NT2/D1 (cell line): Measurements from ENCODE around the gene DUSP16.

Source experiments
- DNase-seq: peaks from one replicate; pipeline ENCODE4 v3.0.0-alpha.2; 2011; ENCODE audit warnings: low read depth, low spot score
- H3K27me3 ChIP-seq: 2 replicates; pipeline ENCODE4 v1.6.0; 2011; ENCODE audit warnings: mild to moderate bottlenecking; ENCODE audit not compliant: insufficient read length, insufficient read depth
- H3K36me3 ChIP-seq: 2 replicates; pipeline ENCODE4 v1.6.1; 2011; ENCODE audit warnings: mild to moderate bottlenecking, low read length, mixed read lengths; ENCODE audit not compliant: insufficient read depth, insufficient read length
- H3K4me1 ChIP-seq: 2 replicates; pipeline ENCODE4 v1.5.1; 2011; ENCODE audit not compliant: insufficient read depth, insufficient read length
- H3K4me3 ChIP-seq: 2 replicates; pipeline ENCODE4 v1.5.1; 2011; ENCODE audit warnings: low read depth; ENCODE audit not compliant: insufficient read length
- H3K9ac ChIP-seq: 2 replicates; pipeline ENCODE4 v1.6.0; 2011; ENCODE audit warnings: low read depth; ENCODE audit not compliant: insufficient read length
- H3K9me3 ChIP-seq: 2 replicates; pipeline ENCODE4 v1.5.1; 2011; ENCODE audit warnings: mild to moderate bottlenecking, low read length; ENCODE audit not compliant: insufficient read depth
- SUZ12 ChIP-seq: IDR thresholded peaks from 2 replicates; pipeline ENCODE4 v1.6.1; 2011; ENCODE audit not compliant: insufficient read length, insufficient read depth; ENCODE audit errors: extremely low read depth
- YY1 ChIP-seq: IDR thresholded peaks from 2 replicates; pipeline ENCODE4 v1.6.1; 2011; ENCODE audit not compliant: insufficient read length, insufficient read depth
- ZNF274 ChIP-seq: IDR thresholded peaks from 2 replicates; pipeline ENCODE4 v1.6.1; 2011; ENCODE audit warnings: mild to moderate bottlenecking, low read depth, low read length

The DUSP16 gene

GRCh38 chr12:12433203-12433731 is 129.4 kb downstream of the DUSP16 start:
- H3K27me3 ChIP-seq = no peaks in the 10 kb centered on the region
- peaks cover 7% of the 10 kb centered on the region for H3K9me3 ChIP-seq
- no peak for DNase-seq
- no peak overlapping the region for H3K9ac ChIP-seq
- H3K36me3 ChIP-seq = no peaks in the 10 kb centered on the region
- no peaks in the 10 kb centered on the region for H3K4me1 ChIP-seq
- no peak for TF ChIP-seq ZNF274
- TF ChIP-seq YY1 = no peak
- no peak for TF ChIP-seq SUZ12
- no peak overlapping the region for H3K4me3 ChIP-seq

GRCh38 chr12:12432364-12432763 is 130.3 kb downstream of the DUSP16 start:
- Histone ChIP-seq H3K4me1 (no peaks in the 10 kb centered on the region), H3K9me3 (peaks cover 7% of the 10 kb centered on the region), H3K36me3 (no peaks in the 10 kb centered on the region), H3K27me3 (no peaks in the 10 kb centered on the region), H3K4me3 (no peak overlapping the region), H3K9ac (no peak overlapping the region)
- no peak for TF ChIP-seq YY1
- TF ChIP-seq ZNF274 = no peak
- no peak for TF ChIP-seq SUZ12
- no peak for DNase-seq

DNA sequence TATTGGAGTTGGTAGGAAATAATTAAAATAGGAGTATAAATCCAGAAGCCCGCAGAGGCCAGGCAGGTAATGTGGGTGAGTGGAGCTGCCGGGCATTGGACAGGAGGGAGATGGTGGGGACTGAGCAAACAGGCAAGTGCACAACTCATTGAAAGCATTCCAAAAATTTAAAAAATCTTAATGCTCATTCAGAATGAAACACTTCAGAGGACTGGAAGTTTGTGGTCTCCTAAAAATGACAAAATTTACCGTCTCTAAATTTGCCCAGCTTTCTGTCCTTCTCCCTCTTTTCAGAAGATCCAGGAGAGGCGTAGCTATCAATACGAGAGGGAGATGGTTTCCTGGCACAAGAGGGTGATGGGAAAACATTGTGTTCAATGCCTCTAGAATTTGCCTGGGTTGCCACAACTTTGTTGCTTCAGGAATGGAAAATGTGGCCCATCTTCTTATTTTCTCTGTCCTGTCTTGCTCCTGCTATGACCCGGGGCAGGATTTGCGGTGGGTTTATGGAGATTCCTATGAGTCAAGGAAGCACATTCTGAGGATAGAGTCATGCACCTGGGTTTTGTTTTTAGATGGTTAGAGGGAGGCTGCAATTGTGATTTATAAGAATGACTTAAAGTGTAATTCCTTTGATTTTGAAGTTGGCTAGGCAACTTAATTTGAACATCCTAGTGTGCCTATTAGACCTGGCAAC is 133.6 kb downstream of the DUSP16 start:
- no peaks in the 10 kb centered on the region for H3K27me3 ChIP-seq
- no peak overlapping the region for H3K9ac ChIP-seq
- no peaks in the 10 kb centered on the region for H3K4me1 ChIP-seq
- peaks cover 5% of the 10 kb centered on the region; the same call in 1 of the 2 replicates for H3K9me3 ChIP-seq
- DNase-seq = no peak
- no peak overlapping the region for H3K4me3 ChIP-seq
- TF ChIP-seq ZNF274 (no peak), SUZ12 (no peak), YY1 (no peak)
- H3K36me3 ChIP-seq = no peaks in the 10 kb centered on the region

- peaks cover 16% of the 10 kb centered on the region for H3K9me3 ChIP-seq
- H3K27me3 ChIP-seq = no peaks in the 10 kb centered on the region
- no peak for DNase-seq
- TF ChIP-seq ZNF274 (no peak), YY1 (no peak), SUZ12 (no peak)
- H3K4me3 ChIP-seq = no peak overlapping the region
- H3K4me1 ChIP-seq = no peaks in the 10 kb centered on the region
- no peaks in the 10 kb centered on the region for H3K36me3 ChIP-seq
- H3K9ac ChIP-seq = no peak overlapping the region
Observed at GRCh38 chr12:12428047-12428446, 134.6 kb downstream of the DUSP16 start.

DNA sequence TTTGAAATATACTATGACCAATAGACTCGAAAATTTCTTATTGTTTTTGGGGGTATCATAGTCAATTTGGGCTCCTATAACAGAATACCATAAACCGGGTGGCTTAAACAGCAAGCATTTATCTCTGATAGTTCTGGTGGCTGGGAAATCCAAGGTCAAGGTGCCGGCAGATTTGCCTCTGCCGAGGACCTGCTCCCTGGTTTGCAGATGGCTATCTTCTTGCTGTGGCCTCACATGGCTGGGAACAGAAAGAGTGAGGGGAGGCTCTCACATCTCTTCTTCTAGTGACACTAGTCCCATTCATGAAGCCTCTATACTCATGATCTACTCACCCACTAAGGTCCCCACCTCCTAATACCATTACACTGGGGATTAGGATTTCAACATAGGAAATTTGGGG is 135.1 kb downstream of the DUSP16 start:
- Histone ChIP-seq H3K27me3 (no peaks in the 10 kb centered on the region), H3K4me1 (no peaks in the 10 kb centered on the region), H3K4me3 (no peak overlapping the region), H3K36me3 (no peaks in the 10 kb centered on the region), H3K9ac (no peak overlapping the region), H3K9me3 (peaks cover 17% of the 10 kb centered on the region)
- no peak for DNase-seq
- TF ChIP-seq YY1 (no peak), ZNF274 (no peak), SUZ12 (no peak)

- H3K9ac ChIP-seq = no peak overlapping the region
Observed at GRCh38 chr12:12425616-12426015, 137.0 kb downstream of the DUSP16 start.

DNA sequence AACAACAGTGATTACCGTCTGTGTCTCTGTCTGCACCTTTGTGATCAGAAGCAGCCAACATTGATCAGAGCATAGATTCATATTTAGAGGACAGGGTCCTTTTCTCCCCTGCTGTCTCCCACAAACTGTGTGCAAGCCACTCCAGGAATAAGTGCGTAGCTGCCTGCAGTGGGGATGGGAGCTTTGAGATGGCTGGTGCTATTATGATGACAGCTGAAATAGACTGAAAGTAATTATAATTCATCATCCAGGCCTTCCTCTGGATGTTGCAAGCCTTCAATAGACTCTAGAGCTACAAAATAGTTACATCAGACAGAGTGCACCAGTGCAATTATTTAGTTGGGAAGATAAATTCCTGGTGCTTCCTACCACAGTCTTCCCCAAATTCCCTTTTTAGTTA is 137.7 kb downstream of the DUSP16 start:
- H3K4me1 ChIP-seq = no peaks in the 10 kb centered on the region
- no peak for DNase-seq

More at GRCh38 chr12:12425616-12426015, 137.0 kb downstream of the DUSP16 start:
- Histone ChIP-seq H3K36me3 (no peaks in the 10 kb centered on the region), H3K4me3 (no peak overlapping the region), H3K9me3 (peaks cover 17% of the 10 kb centered on the region), H3K4me1 (no peaks in the 10 kb centered on the region), H3K27me3 (no peaks in the 10 kb centered on the region)
- TF ChIP-seq ZNF274 (no peak), SUZ12 (no peak), YY1 (no peak)
- no peak for DNase-seq

More for the DNA sequence above, 137.7 kb downstream of the DUSP16 start:
- Histone ChIP-seq H3K36me3 (no peaks in the 10 kb centered on the region), H3K9me3 (peaks cover 17% of the 10 kb centered on the region), H3K27me3 (no peaks in the 10 kb centered on the region), H3K4me3 (no peak overlapping the region), H3K9ac (no peak overlapping the region)
- TF ChIP-seq YY1 (no peak), SUZ12 (no peak), ZNF274 (no peak)
